GM18505 (cell line): ENCODE measurements around the gene SP1.
A peak's percentile ranks its signal among the peaks of the same experiment; 100 is the strongest.
"Not testable (repeated sequence)": the region's sequence is repeated elsewhere in the genome, so short reads cannot be mapped to it uniquely, and the experiment has no call there.

Source experiments
- ATAC-seq: cut with Tn5 transposase; IDR thresholded peaks from one replicate; pipeline ENCODE4 v1.9.1; 2021; ENCODE audit not compliant: unreplicated experiment
- POLR2A ChIP-seq: IDR thresholded peaks from 4 replicates; pipeline ENCODE4 v1.6.1; 2011; ENCODE audit warnings: borderline replicate concordance; ENCODE audit not compliant: insufficient read depth, insufficient read length; ENCODE audit errors: extremely low read depth

Gene SP1

GRCh38 chr12:53430116-53430515 lies 50.1 kb downstream of the SP1 start:
- TF ChIP-seq POLR2A = no peak
- no peak for ATAC-seq

GRCh38 chr12:53431187-53431586 lies 51.2 kb downstream of the SP1 start:
- ATAC-seq = no peak
- TF ChIP-seq POLR2A = no peak

- ATAC-seq = not testable (repeated sequence)
These were observed 55.4 kb downstream of the SP1 start for GRCh38 chr12:53435326-53435725.

GRCh38 chr12:53439582-53439981 lies 59.6 kb downstream of the SP1 start:
- not testable (repeated sequence) for ATAC-seq

GRCh38 chr12:53441040-53441833 lies 61.3 kb downstream of the SP1 start, which contains the start of gene PRR13:
PRR13 (plus strand) TSS chr12:53441734; CDS start chr12:53442715, 981 bp downstream.
- peak; percentile 99 for TF ChIP-seq POLR2A
- ATAC-seq = peak; percentile 97

- ATAC-seq = no peak
These were observed 64.0 kb downstream of the SP1 start for GRCh38 chr12:53443955-53444354.

GRCh38 chr12:53444593-53445325 lies 64.8 kb downstream of the SP1 start:
- ATAC-seq = not testable (repeated sequence)

More at GRCh38 chr12:53443955-53444354, 64.0 kb downstream of the SP1 start:
- TF ChIP-seq POLR2A = no peak

GRCh38 chr12:53450936-53451335 lies 71.0 kb downstream of the SP1 start:
- no peak for ATAC-seq
- no peak for TF ChIP-seq POLR2A

- ATAC-seq = peak; percentile 89
- TF ChIP-seq POLR2A = peak; percentile 89
These were observed 71.7 kb downstream of the SP1 start, which contains the start of gene PCBP2 for GRCh38 chr12:53451661-53452158. PCBP2 (plus strand) TSS chr12:53452102; CDS start chr12:53454801, 2,699 bp downstream.

- peak; percentile 56 for TF ChIP-seq POLR2A
- peak; percentile 27 for ATAC-seq
These were observed 72.4 kb downstream of the SP1 start for GRCh38 chr12:53452159-53453077.

- no peak for TF ChIP-seq POLR2A
- ATAC-seq = no peak
These were observed 74.1 kb downstream of the SP1 start for GRCh38 chr12:53453953-53454640.

- no peak for TF ChIP-seq POLR2A
- no peak for ATAC-seq
These were observed 74.7 kb downstream of the SP1 start for GRCh38 chr12:53454707-53455106.
